Measurements from ENCODE around the gene SPATS2L. TPM values are rescaled to one million over a fixed set of nuclear protein-coding genes. Genes with fewer than 3 reads are reported as not detected.

SPATS2L gene
- polyA plus RNA-seq, 1 experiment: 243 TPM

- no peak for DNase-seq (ENCODE audit: low read depth)
- H3K36me3 ChIP-seq (ENCODE audit: control insufficient read depth, insufficient read depth, low read length): peaks cover 9% of the 10 kb centered on the region
- no peak overlapping the region for H3K4me3 ChIP-seq (ENCODE audit: low read depth, low read length)
- TF ChIP-seq CTCF (IDR thresholded peaks at IDR 0.05; ENCODE audit: insufficient read depth, low read depth, low read length): no peak
- ChIA-PET POLR2A (no interaction called here), CTCF (no interaction called here)
- no peaks in the 10 kb centered on the region; the same call in 1 of the 2 replicates for H3K27me3 ChIP-seq (ENCODE audit: control insufficient read depth, insufficient read depth, low read length)
Measured at GRCh38 chr2:200438251-200438650, 131.8 kb downstream of the SPATS2L start.

- ChIA-PET POLR2A (no interaction called here), CTCF (no interaction called here)
- peaks cover 9% of the 10 kb centered on the region for H3K36me3 ChIP-seq (ENCODE audit: control insufficient read depth, insufficient read depth, low read length)
- TF ChIP-seq CTCF (IDR thresholded peaks at IDR 0.05; ENCODE audit: insufficient read depth, low read depth, low read length): no peak
- no peak for DNase-seq (ENCODE audit: low read depth)
- no peak overlapping the region for H3K4me3 ChIP-seq (ENCODE audit: low read depth, low read length)
- H3K27me3 ChIP-seq (ENCODE audit: control insufficient read depth, insufficient read depth, low read length): no peaks in the 10 kb centered on the region; the same call in 1 of the 2 replicates
Measured at GRCh38 chr2:200438846-200439245, 132.4 kb downstream of the SPATS2L start.

GRCh38 chr2:200439981-200440380, 133.5 kb downstream of the SPATS2L start:
- Histone ChIP-seq H3K36me3 (ENCODE audit: control insufficient read depth, insufficient read depth, low read length) (peaks cover 9% of the 10 kb centered on the region), H3K4me3 (ENCODE audit: low read depth, low read length) (no peak overlapping the region), H3K27me3 (ENCODE audit: control insufficient read depth, insufficient read depth, low read length) (no peaks in the 10 kb centered on the region; the same call in 1 of the 2 replicates)
- no peak for TF ChIP-seq CTCF (IDR thresholded peaks at IDR 0.05; ENCODE audit: insufficient read depth, low read depth, low read length)
- ChIA-PET POLR2A (no interaction called here), CTCF (interaction anchor here (1.0 kb wide), 1 partner anchor 41 kb away, joined by 3 read pairs; no protein-coding TSS in a partner anchor)
- no peak for DNase-seq (ENCODE audit: low read depth)

GRCh38 chr2:200442471-200442870, 136.0 kb downstream of the SPATS2L start:
- CTCF ChIA-PET: interaction anchor here (0.7 to 1.4 kb wide), 2 partner anchors 42 to 462 kb away, joined by 3 read pairs; no protein-coding TSS in a partner anchor
- peaks cover 12% of the 10 kb centered on the region for H3K36me3 ChIP-seq (ENCODE audit: control insufficient read depth, insufficient read depth, low read length)
- H3K27me3 ChIP-seq (ENCODE audit: control insufficient read depth, insufficient read depth, low read length): no peaks in the 10 kb centered on the region; the same call in 1 of the 2 replicates

GRCh38 chr2:200443376-200443775, 136.9 kb downstream of the SPATS2L start:
- CTCF ChIA-PET: interaction anchor here (1.1 to 1.4 kb wide), 4 partner anchors 38 to 463 kb away, joined by 3 to 4 read pairs (median 3); no protein-coding TSS in a partner anchor
- H3K27me3 ChIP-seq (ENCODE audit: control insufficient read depth, insufficient read depth, low read length): no peaks in the 10 kb centered on the region
- DNase-seq (ENCODE audit: low read depth): no peak
- POLR2A ChIA-PET: no interaction called here
- peaks cover 9% of the 10 kb centered on the region for H3K36me3 ChIP-seq (ENCODE audit: control insufficient read depth, insufficient read depth, low read length)
- no peak for TF ChIP-seq CTCF (IDR thresholded peaks at IDR 0.05; ENCODE audit: insufficient read depth, low read depth, low read length)
- H3K4me3 ChIP-seq (ENCODE audit: low read depth, low read length): no peak overlapping the region

More at GRCh38 chr2:200442471-200442870, 136.0 kb downstream of the SPATS2L start:
- DNase-seq (ENCODE audit: low read depth): peak; percentile 65
- no peak for TF ChIP-seq CTCF (IDR thresholded peaks at IDR 0.05; ENCODE audit: insufficient read depth, low read depth, low read length)
- POLR2A ChIA-PET: no interaction called here
- H3K4me3 ChIP-seq (ENCODE audit: low read depth, low read length): no peak overlapping the region
